HG02571 (cell line): Measurements from ENCODE around the gene TSEN54.

ENCODE experiments used
- ATAC-seq: cut with Tn5 transposase; IDR thresholded peaks from one replicate; pipeline ENCODE4 v1.9.1; 2021; ENCODE audit warnings: mild to moderate bottlenecking, moderate library complexity; ENCODE audit not compliant: unreplicated experiment

TSEN54 gene

GRCh38 chr17:75561927-75562603, 45.7 kb downstream of the TSEN54 start:
- ATAC-seq: no peak

- ATAC-seq: no peak
These were observed 46.9 kb downstream of the TSEN54 start for GRCh38 chr17:75563063-75563758.

DNA sequence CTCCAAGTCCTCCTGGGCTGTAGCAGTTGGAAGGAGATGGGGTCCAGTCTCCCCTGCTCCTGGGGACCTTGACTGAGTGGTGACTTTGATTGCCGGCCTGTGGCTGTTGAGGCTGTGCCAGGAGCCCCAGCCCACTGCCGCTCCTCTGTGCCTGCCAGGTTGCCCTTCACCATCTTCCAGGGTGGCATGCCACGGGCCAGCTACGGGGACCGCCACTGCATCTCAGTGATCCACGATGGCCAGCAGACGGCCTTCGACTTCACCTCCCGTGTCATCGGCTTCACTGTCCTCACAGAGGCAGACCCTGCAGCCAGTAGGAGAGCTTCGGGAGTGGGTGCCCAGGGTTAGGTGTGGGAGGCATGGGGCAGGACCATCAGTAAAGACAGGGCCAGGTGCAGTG, 47.9 kb downstream of the TSEN54 start:
- no peak for ATAC-seq

DNA sequence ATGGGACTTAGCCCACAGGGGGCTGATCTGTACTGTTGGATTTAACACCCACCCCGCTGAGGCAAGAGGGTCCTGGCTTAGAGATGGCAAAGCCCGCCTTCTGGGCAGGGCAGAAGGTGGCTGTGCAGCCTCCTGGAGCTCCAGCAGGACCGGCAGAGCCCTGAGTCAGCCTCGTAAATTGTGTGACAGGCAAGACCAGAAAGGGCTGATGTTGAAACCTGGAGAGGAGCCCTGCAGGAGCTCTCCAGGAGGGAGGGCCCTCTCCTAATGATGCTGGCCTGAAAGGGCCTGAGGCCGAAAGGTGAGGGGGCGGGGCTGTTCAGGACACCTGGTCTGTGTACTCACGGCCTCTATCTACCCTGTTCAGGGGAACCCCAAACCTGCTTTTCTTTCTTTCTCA, 48.7 kb downstream of the TSEN54 start:
- no peak for ATAC-seq

DNA sequence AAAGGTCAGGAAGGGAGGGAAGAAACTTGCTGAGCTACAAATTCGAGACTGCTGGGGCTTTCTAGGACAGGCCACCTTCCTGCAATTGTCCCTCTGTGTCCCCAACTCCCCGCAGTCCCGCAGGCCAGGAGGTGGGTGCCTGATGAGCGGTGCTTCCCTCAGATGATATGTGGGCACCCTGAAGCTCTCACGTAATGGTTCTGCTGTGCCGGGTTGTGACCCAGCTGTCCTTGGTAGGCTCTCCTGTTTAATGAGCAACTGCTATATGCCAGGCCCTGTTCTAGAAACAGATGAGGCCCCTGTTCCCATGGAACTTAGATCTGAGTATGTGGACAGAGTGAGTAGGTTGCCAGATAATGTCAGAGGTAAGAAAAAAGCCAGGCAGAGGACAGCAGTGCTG, 49.3 kb downstream of the TSEN54 start:
- ATAC-seq: no peak

DNA sequence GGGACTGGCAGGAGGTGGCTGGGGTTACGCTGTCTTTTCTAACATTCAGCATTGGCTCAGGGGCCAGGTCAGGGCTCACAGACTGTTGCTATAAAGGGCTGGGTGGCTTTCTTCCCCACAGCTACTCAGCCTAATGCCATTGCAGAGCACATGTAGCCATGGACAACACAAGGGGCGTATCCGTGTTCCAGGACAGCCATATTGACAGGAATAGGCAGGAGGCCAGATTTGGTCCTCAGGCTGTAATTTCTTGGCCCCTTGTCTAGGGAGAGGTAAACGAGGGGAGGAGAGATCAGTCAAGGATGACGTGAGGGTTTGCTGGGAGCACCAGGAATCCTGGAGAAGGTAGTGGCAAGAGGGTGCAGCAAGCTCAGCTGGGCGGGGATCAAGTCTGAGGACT, 50.1 kb downstream of the TSEN54 start:
- no peak for ATAC-seq

DNA sequence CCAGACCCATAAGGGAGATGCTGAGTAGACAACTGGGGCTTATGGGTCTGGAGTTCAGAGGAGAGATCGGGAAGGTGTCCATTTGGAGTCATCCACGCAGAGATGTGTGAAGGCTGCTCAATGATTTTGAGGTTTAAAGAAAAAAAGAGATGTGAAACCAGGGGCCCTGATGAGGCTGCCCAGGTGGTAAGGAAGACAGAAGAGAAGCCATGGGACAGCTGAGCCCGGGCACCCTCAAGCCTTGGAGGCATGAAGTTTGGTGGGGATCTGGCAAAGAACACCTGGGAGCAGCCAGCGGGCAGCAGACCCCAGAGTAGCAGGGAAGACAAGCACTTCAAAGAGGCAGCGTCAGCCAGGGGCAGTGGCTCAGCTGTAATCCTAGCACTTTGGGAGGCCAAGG, 50.5 kb downstream of the TSEN54 start:
- no peak for ATAC-seq

- ATAC-seq: no peak
These were observed 52.3 kb downstream of the TSEN54 start for GRCh38 chr17:75568412-75569255.

- no peak for ATAC-seq
These were observed 53.8 kb downstream of the TSEN54 start for GRCh38 chr17:75570034-75570676.

DNA sequence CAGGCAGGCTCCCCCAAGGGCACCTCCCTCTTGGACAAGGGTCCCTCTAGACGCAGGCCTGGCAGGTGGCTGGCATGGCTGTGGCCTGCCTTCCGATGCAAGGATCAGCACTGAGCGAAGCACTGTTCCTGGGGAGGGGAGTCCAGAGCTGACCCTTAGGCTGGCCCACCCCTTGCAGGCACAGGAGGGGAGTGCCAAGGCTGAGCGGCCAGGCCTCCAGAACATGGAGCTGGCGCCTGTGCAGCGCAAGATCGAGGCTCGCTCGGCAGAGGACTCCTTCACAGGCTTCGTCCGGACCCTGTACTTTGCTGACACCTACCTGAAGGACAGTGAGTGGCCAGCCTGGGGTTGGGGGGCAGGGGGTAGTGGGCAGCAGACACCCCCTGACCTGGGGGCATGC, 54.4 kb downstream of the TSEN54 start:
- ATAC-seq: no peak

GRCh38 chr17:75571197-75571884, 55.0 kb downstream of the TSEN54 start:
- no peak for ATAC-seq

- ATAC-seq: no peak
These were observed 55.5 kb downstream of the TSEN54 start for GRCh38 chr17:75571885-75572215.

DNA sequence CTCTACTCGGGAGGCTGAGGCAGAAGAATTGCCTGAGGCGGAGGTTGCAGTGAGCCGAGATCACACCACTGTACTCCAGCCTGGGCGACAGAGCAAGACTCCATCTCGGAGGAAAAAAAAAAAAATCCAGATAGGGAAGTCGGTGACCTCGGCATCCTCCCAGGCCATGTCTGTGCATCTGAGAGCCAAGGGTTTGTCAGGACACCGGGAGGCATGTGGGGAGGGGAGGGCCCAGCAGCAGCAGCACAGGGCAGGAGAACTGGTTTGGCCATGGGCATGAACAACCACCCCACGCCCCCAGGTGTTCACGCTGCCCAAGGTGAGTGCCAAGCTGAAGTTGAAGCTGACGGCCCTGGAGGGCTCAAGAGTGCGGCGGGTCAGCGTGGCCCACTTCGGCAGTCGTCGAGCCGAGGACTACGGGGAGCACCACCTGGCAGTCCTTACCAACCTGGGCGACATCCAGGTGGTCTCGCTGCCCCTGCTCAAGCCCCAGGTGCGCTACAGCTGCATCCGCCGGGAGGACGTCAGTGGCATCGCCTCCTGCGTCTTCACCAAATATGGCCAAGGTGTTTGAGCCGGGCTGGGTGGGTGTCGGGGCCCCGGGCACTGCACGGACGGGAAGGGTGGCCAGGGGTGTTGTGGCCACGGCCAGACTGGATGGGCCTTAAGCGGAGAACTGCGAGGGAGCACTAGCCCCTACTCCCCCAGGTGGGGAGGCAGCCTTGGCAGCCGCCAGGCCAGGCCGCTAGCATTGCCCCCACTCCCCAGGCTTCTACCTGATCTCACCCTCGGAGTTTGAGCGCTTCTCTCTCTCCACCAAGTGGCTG, 56.6 kb downstream of the TSEN54 start:
- ATAC-seq: no peak

DNA sequence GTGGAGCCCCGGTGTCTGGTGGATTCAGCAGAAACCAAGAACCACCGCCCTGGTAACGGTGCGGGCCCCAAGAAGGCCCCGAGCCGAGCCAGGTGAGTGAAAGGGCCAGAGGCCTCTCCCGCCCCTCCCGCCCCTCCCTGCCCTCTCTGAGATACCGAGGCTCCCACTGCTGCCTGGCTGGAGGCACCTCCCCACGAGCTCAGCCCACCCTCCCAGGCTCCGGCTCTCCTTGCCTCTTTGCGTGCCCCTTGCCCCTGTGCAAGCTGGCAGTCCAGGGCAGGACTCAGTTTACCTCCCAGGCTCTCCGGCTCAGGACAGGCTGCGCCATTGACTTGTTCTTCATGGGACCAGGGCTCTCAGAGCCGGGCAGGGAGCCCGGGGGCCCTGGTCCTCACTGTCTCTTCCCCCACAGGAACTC, 57.2 kb downstream of the TSEN54 start:
- no peak for ATAC-seq

GRCh38 chr17:75573994-75574393, 57.7 kb downstream of the TSEN54 start:
- ATAC-seq: no peak
